WI38 (cell line): Measurements from ENCODE around the gene NSL1.

Experiments
- H3K4me3 ChIP-seq: 2 replicates; pipeline ENCODE4 v1.5.1; 2011; ENCODE audit warnings: low read depth, mild to moderate bottlenecking, control low read depth, low read length
- CTCF ChIP-seq: IDR thresholded peaks from 2 replicates; pipeline ENCODE4 v1.5.1; 2012; ENCODE audit warnings: low read depth, mild to moderate bottlenecking, control low read depth, low read length

Gene NSL1

DNA sequence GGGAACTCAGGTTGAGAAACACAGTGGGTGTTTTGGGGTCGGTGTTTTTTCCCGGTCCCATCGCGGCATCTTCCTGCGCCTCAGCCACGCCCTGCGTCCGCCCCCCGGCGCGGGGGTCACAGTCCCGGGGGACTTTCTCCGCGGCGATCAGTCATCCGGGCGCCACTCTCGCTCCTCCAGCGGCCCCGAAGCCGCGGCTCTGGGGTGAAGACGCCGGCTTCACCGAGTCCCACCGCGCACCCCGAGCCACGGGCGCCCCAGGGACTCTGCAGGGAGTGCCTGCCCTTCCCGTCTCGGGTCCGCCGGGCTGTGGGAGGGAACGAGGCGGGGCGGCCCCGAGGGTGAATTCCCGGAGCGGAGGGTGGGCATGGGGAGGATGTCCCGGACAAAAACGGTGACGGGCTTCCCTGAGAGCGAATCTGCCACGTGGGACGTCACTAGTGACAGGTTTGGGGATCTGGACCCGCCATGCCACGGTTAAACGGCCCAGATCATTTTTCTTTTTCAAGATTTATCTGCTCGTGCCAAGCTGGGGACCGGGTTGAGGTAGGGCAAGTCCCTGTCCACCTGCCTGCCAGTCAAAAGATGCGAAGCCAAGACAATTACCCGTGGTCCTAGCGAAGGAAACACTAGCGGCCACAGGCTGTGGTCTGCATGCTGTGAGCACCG, 91.2 kb downstream of the NSL1 start:
- peak overlapping the region; percentile 63 for H3K4me3 ChIP-seq
- no peak for TF ChIP-seq CTCF

DNA sequence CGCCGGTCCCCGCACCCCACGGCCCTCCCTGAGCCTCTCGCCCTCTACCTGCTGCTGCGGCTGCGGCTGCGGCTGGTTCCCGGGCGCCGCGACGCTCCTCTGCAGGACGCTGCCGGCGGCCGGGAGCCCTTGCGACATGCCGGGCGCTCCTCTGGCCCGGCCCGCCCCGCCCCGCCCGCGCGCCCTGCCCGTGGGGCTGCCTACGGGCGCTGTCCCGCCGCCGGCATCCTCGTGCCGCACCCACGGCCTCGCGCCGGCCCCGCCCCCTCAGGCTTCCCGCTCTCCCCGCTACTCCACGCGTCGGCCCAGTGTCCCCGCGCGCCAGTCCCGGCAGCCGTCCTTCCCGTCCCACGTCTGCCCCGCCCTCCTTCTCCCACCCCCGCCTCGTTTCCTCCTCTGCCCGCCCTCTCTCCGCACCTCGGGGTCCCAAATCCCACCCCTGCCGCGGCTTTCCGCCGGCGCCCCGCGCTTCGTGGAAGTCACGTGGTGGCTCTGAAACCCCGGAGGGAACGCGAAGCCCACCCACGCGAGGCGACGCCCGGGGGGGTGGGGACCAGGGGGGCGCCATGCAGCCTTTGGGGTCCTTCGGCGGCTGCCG, 91.9 kb downstream of the NSL1 start, which contains the start of gene BATF3:
Gene BATF3 (minus strand): TSS at position 216 of the 598 bp plus-strand sequence. CDS start 78 bp downstream, at position 138.
- H3K4me3 ChIP-seq = peak within 1 kb of the TSS; percentile 63
- TF ChIP-seq CTCF = no peak

DNA sequence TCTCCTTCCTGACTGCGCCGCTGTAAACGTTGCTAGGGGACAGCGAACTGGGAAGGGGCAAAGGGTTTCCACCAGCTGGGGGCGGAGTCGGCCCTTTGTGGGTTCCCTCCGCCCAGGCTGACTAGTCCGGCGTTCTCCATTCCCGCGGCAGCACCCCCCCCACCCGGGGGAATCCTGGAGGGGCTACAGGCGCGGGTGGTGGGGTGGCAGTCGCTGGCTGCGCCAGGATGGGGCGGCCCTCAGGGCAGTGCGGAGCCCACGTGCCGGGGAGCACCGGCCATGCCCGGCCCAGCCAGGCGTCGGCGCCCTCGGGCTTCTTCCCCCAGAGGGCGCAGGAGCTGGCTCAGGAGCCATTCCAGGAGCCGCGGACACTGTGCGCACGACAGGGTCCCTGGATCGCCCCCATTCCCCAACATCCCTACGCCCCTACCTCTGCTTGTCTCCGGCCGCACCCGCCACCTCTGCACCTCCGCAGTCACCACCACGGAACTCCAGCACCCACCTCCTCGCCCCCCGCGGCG, 92.4 kb downstream of the NSL1 start:
- peak overlapping the region; percentile 63 for H3K4me3 ChIP-seq
- TF ChIP-seq CTCF = peak; percentile 53

GRCh38 chr1:212698467-212699103, 93.0 kb downstream of the NSL1 start:
- TF ChIP-seq CTCF = no peak

DNA sequence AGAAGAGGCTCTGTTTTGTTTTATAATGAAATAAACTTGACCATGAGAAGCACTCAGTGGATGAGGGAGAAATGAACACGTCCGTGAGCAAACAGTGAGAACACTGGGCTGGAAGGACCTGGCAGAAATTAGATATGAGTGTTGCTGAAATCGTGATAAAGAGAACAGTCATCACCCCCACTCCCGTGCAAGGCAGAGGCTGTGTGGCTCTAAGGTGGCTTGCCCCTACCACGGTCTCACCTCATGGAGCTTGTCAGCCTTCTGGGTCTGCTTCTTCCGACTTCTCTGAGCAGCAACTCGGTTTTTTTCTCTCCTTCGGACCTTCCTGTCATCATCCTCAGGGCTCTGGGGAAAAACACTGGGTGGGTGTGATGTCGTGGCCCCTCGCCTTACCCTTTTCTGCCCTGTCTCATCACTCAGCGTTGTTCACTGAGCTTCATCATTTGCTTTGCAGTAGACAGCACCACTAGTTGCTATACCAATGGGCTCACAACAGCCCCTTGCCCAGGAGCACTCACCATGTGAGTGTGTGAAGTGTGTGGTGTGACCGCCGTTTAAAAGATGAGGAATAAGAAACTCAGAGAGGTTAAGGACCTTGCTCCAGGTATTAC, 94.8 kb downstream of the NSL1 start:
- TF ChIP-seq CTCF = no peak
- H3K4me3 ChIP-seq = no peak overlapping the region

More at GRCh38 chr1:212698467-212699103, 93.0 kb downstream of the NSL1 start:
- H3K4me3 ChIP-seq = peak overlapping the region; percentile 63

DNA sequence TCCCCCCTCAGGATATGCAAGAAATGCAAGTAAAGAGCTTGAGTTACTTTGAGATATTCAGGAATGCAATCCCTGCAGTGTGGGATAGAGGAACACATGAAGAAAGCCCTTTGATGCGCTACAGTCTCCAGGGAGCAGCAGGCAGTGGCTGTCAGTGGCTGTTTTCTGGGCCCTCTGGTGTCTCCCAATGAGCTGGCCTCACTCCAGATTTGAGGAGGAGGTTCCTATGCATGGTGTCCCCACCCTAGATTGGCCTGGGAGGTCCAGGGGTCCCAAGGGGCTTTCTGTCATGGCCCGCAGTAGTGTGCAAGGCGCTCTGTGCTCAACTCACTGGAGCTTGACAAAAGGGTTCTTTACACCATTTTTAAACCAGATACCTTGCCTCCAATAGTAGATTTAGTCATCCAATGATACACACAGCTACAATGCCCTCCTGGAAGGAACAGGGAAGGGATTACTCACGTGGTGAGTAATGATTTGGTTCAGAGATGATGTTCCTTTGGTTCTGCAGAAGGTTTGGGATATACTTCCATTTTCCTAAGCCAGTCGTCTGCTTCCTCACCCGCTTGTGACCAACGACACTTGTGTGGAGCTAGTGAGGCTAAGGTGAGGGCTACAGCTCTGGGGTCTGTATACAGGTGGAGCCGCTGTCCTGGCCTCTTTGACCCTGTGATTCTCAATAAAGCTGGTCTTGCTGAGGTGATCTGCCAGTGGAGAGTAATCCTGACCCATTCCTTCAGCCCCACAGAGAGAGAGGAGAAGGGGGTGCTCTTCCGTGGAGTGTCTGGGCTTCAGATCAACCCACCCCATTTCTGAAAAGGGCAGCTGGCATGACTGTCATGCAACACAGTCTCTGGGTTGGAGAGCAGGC, 98.6 kb downstream of the NSL1 start:
- TF ChIP-seq CTCF = no peak
- H3K4me3 ChIP-seq = no peak overlapping the region
